SJCRH30 (cell line): ENCODE data around the gene ROCK1. TPM values are rescaled to one million over a fixed set of nuclear protein-coding genes. Genes with fewer than 3 reads are reported as not detected.
"Not testable (repeated sequence)": the region's sequence is repeated elsewhere in the genome, so short reads cannot be mapped to it uniquely, and the experiment has no call there.

ENCODE experiments used
- DNase-seq, 2 experiments: peaks; one replicate each; pipeline ENCODE4 v3.0.0-alpha.2; 2015 to 2020
- H3K27ac ChIP-seq: fragments of 250-450 bp; sonication (Bioruptor Pico); 2 replicates; pipeline ENCODE4 v1.5.1; 2020; ENCODE audit warnings: mild to moderate bottlenecking, moderate library complexity
- H3K27me3 ChIP-seq: fragments of 250-450 bp; sonication (Bioruptor Pico); 2 replicates; pipeline ENCODE4 v1.5.1; 2020; ENCODE audit warnings: mild to moderate bottlenecking, moderate library complexity
- H3K36me3 ChIP-seq: fragments of 250-450 bp; sonication (Bioruptor Pico); 2 replicates; pipeline ENCODE4 v1.5.1; 2020; ENCODE audit warnings: mild to moderate bottlenecking, moderate library complexity
- H3K4me1 ChIP-seq: fragments of 250-450 bp; sonication (Bioruptor Pico); 2 replicates; pipeline ENCODE4 v1.5.1; 2020; ENCODE audit warnings: mild to moderate bottlenecking, moderate library complexity
- H3K4me3 ChIP-seq: fragments of 250-450 bp; sonication (Bioruptor Pico); 2 replicates; pipeline ENCODE4 v1.5.1; 2020; ENCODE audit warnings: mild to moderate bottlenecking, moderate library complexity
- H3K9me3 ChIP-seq: fragments of 250-450 bp; sonication (Bioruptor Pico); replicated peaks from 2 replicates; pipeline ENCODE4 v1.5.1; 2020; ENCODE audit warnings: mild to moderate bottlenecking, moderate library complexity
- total RNA-seq: library from RNA; depleted of rRNA; stranded (reverse); fragments of >200 nt; shearing (Covaris generic); gene quantifications from 2 replicates; pipeline ENCODE4 v1.2.3, GENCODE V29; 2014

ROCK1 gene
- total RNA-seq, 1 experiment from 2014 or later: 24.1 TPM

DNA sequence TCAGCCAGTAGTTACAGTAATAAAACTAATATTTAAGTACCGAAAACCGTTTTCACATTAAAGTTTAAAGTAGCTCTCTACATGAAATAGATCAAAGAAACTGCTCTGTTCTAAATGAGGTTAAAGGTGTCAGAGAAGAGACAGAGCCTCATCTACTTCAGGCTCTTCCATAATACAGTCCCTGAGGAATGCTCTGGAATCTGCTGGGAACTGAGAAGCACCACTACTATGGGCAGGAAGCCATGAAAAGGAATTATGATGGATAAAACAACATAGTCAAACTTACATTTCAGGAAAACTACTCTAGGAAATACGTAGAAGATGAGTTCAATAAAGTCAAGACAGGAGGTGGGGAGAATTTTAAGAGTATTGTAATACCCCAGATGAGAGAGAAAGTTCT lies 60.0 kb downstream of the ROCK1 start:
- no peaks in the 10 kb centered on the region for H3K9me3 ChIP-seq
- no peak overlapping the region for H3K27ac ChIP-seq
- H3K4me3 ChIP-seq: no peak overlapping the region
- H3K27me3 ChIP-seq: no peaks in the 10 kb centered on the region
- no peaks in the 10 kb centered on the region for H3K4me1 ChIP-seq
- DNase-seq: no peak
- H3K36me3 ChIP-seq: no peaks in the 10 kb centered on the region

GRCh38 chr18:21049306-21049705 lies 62.3 kb downstream of the ROCK1 start:
- Histone ChIP-seq H3K9me3 (no peaks in the 10 kb centered on the region), H3K36me3 (no peaks in the 10 kb centered on the region), H3K4me3 (no peak overlapping the region), H3K27me3 (no peaks in the 10 kb centered on the region), H3K4me1 (no peaks in the 10 kb centered on the region), H3K27ac (no peak overlapping the region)
- no peak for DNase-seq

- Histone ChIP-seq H3K36me3 (0 out of 2 replicates have a peak, but pooled peaks cover 4% of the 10 kb centered on the region), H3K27me3 (no peaks in the 10 kb centered on the region), H3K9me3 (no peaks in the 10 kb centered on the region), H3K27ac (no peak overlapping the region), H3K4me1 (no peaks in the 10 kb centered on the region), H3K4me3 (no peak overlapping the region)
- no peak for DNase-seq
Observed at GRCh38 chr18:21047126-21047525, 64.5 kb downstream of the ROCK1 start.

- Histone ChIP-seq H3K9me3 (no peaks in the 10 kb centered on the region), H3K36me3 (peaks cover 5% of the 10 kb centered on the region; the same call in 1 of the 2 replicates), H3K4me1 (no peaks in the 10 kb centered on the region), H3K4me3 (no peak overlapping the region), H3K27me3 (no peaks in the 10 kb centered on the region), H3K27ac (no peak overlapping the region)
- DNase-seq: no peak
Observed at GRCh38 chr18:21040466-21040865, 71.1 kb downstream of the ROCK1 start.

GRCh38 chr18:21038201-21038600 lies 73.4 kb downstream of the ROCK1 start:
- H3K4me1 ChIP-seq: no peaks in the 10 kb centered on the region
- H3K4me3 ChIP-seq: no peak overlapping the region
- no peak for DNase-seq
- no peak overlapping the region for H3K27ac ChIP-seq
- peaks cover 2% of the 10 kb centered on the region; the same call in 1 of the 2 replicates for H3K36me3 ChIP-seq
- H3K9me3 ChIP-seq: no peaks in the 10 kb centered on the region
- H3K27me3 ChIP-seq: no peaks in the 10 kb centered on the region

DNA sequence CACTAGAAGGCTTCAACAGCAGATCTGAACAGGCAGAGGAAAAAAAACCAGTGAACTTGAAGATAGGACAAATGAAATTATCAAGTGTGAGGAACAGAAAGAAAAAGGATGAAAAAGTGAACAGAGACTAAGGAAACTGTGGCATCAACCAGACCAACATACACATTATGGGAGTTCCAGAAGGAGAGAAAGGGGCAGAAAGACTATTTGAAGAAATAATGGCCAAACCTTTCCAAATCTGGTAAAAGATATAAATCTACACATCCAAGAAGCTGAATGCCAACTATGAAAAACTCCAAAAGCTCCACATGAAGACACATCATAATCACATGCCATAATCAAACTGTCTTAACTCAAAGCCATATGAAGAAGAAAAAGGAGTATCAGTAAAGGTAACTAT lies 79.8 kb downstream of the ROCK1 start:
- DNase-seq: no peak
- H3K36me3 ChIP-seq: no peaks in the 10 kb centered on the region
- H3K9me3 ChIP-seq: no peaks in the 10 kb centered on the region

DNA sequence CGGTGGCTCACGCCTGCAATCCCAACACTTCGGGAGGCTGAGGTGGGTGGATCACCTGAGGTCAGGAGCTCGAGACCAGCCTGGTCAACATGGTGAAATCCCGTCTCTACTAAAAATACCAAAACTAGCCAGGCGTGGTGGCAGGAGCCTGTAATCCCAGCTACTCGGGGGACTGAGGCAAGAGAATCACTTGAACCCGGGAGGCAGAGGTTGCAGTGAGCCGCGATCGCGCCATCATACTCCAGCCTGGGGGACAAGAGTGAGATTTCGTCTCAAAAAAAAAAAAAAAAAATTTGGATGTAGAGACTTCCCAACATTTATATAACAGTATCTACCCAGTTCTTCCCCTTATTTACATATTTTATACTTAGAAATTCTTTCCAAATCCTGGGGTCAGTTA lies 93.4 kb downstream of the ROCK1 start:
- not testable (repeated sequence) for H3K27ac ChIP-seq, H3K9me3 ChIP-seq, H3K27me3 ChIP-seq, H3K36me3 ChIP-seq, H3K4me1 ChIP-seq, H3K4me3 ChIP-seq, DNase-seq

More for the DNA sequence above, 79.8 kb downstream of the ROCK1 start:
- H3K4me1 ChIP-seq: no peaks in the 10 kb centered on the region
- H3K27ac ChIP-seq: no peak overlapping the region
- no peak overlapping the region for H3K4me3 ChIP-seq
- H3K27me3 ChIP-seq: no peaks in the 10 kb centered on the region

GRCh38 chr18:21012308-21012707 lies 99.3 kb downstream of the ROCK1 start:
- Histone ChIP-seq H3K4me1 (no peaks in the 10 kb centered on the region), H3K27ac (no peak overlapping the region), H3K27me3 (no peaks in the 10 kb centered on the region), H3K9me3 (no peaks in the 10 kb centered on the region), H3K4me3 (no peak overlapping the region), H3K36me3 (peaks cover 7% of the 10 kb centered on the region)
- DNase-seq: no peak

GRCh38 chr18:21004726-21005125 lies 106.9 kb downstream of the ROCK1 start:
- H3K27me3 ChIP-seq: no peaks in the 10 kb centered on the region
- H3K4me1 ChIP-seq: no peaks in the 10 kb centered on the region
- H3K36me3 ChIP-seq: 0 out of 2 replicates have a peak, but pooled peaks cover 4% of the 10 kb centered on the region
- DNase-seq: no peak
- no peak overlapping the region for H3K27ac ChIP-seq
- no peak overlapping the region for H3K4me3 ChIP-seq
- no peaks in the 10 kb centered on the region for H3K9me3 ChIP-seq

- no peaks in the 10 kb centered on the region for H3K27me3 ChIP-seq
- no peak for DNase-seq
Observed at GRCh38 chr18:21000667-21001066, 110.9 kb downstream of the ROCK1 start.

GRCh38 chr18:20997371-20997770 lies 114.2 kb downstream of the ROCK1 start:
- Histone ChIP-seq H3K27me3 (no peaks in the 10 kb centered on the region), H3K4me1 (no peaks in the 10 kb centered on the region), H3K27ac (no peak overlapping the region), H3K36me3 (no peaks in the 10 kb centered on the region), H3K9me3 (no peaks in the 10 kb centered on the region), H3K4me3 (no peak overlapping the region)
- no peak for DNase-seq

More at GRCh38 chr18:21000667-21001066, 110.9 kb downstream of the ROCK1 start:
- H3K4me3 ChIP-seq: no peak overlapping the region
- H3K27ac ChIP-seq: no peak overlapping the region
- no peaks in the 10 kb centered on the region for H3K9me3 ChIP-seq
- no peaks in the 10 kb centered on the region for H3K4me1 ChIP-seq
- no peaks in the 10 kb centered on the region for H3K36me3 ChIP-seq

GRCh38 chr18:20996418-20996817 lies 115.2 kb downstream of the ROCK1 start:
- no peaks in the 10 kb centered on the region for H3K36me3 ChIP-seq
- no peaks in the 10 kb centered on the region for H3K9me3 ChIP-seq
- H3K27me3 ChIP-seq: no peaks in the 10 kb centered on the region
- H3K4me3 ChIP-seq: no peak overlapping the region
- H3K27ac ChIP-seq: no peak overlapping the region
- no peaks in the 10 kb centered on the region for H3K4me1 ChIP-seq
- DNase-seq: no peak

- no peak overlapping the region for H3K4me3 ChIP-seq
- no peak overlapping the region for H3K27ac ChIP-seq
- DNase-seq: no peak
- no peaks in the 10 kb centered on the region for H3K27me3 ChIP-seq
- H3K4me1 ChIP-seq: no peaks in the 10 kb centered on the region
- no peaks in the 10 kb centered on the region for H3K9me3 ChIP-seq
- peaks cover 2% of the 10 kb centered on the region for H3K36me3 ChIP-seq
Observed at GRCh38 chr18:20988726-20989125, 122.9 kb downstream of the ROCK1 start.

- Histone ChIP-seq H3K27ac (no peak overlapping the region), H3K27me3 (no peaks in the 10 kb centered on the region), H3K4me3 (no peak overlapping the region), H3K9me3 (no peaks in the 10 kb centered on the region), H3K36me3 (no peaks in the 10 kb centered on the region), H3K4me1 (no peaks in the 10 kb centered on the region)
- DNase-seq: no peak
Observed at GRCh38 chr18:20975077-20975476, 136.5 kb downstream of the ROCK1 start.

DNA sequence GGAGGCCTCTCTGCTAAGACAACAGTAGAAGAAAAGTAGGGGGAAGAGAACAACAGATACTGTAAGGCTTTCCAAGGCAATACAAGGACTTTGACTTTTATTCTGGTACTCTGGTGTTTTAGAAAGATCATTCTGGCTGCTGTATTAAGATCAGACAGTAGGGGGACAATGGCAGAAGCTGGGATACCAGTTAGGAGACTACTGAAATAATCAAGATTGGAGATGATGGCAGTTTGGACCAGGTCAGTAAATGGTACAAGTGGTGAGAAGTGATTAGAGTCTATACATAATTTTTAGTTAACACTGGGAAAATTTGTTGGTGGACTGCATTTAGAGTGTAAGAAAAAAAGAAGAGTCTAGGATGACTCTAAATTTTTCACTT lies 139.7 kb downstream of the ROCK1 start:
- Histone ChIP-seq H3K4me1 (no peaks in the 10 kb centered on the region), H3K4me3 (no peak overlapping the region), H3K27me3 (no peaks in the 10 kb centered on the region), H3K27ac (no peak overlapping the region), H3K9me3 (no peaks in the 10 kb centered on the region), H3K36me3 (no peaks in the 10 kb centered on the region)
- peak in 1 of 2 experiments; percentile 17 for DNase-seq

DNA sequence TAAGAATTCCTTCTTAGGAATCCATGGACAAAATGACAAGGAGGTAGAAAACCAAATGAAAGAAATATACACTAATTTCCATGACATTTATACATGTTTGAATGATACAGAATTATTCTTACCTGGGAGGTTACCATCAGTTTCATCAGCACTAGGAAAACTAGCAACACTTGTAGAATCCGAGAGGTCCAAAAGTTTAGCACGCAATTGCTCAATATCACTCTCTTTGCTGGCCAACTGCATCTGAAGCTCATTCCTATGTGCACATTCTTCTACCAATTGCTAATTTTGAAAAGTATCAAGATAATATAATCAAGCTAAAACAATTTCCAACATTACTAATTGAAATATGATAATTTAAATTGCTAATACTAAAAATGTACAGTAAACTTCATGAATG lies 144.8 kb downstream of the ROCK1 start:
- Histone ChIP-seq H3K4me1 (no peaks in the 10 kb centered on the region), H3K9me3 (no peaks in the 10 kb centered on the region), H3K27ac (no peak overlapping the region), H3K27me3 (no peaks in the 10 kb centered on the region), H3K36me3 (no peaks in the 10 kb centered on the region; the same call in 1 of the 2 replicates), H3K4me3 (no peak overlapping the region)
- DNase-seq: no peak
